Retinal pigment epithelial cell (primary cell): ENCODE data around the gene SLC25A13.
A peak's percentile ranks its signal among the peaks of the same experiment; 100 is the strongest.

Experiments
- DNase-seq: peaks from one replicate; pipeline ENCODE4 v3.0.0-alpha.2; 2010; ENCODE audit warnings: low read depth
- H3K4me3 ChIP-seq: 2 replicates; pipeline ENCODE4 v1.5.1; 2011; ENCODE audit warnings: mild to moderate bottlenecking, low read length, control low read depth, moderate library complexity
- CTCF ChIP-seq: conservative IDR thresholded peaks from 2 replicates; pipeline ENCODE4 v1.5.1; 2011; ENCODE audit warnings: low read depth, low read length, control low read depth, inconsistent platforms

The SLC25A13 gene

GRCh38 chr7:96233084-96233483 is 88.8 kb downstream of the SLC25A13 start:
- no peak overlapping the region for H3K4me3 ChIP-seq
- no peak for DNase-seq
- no peak for TF ChIP-seq CTCF

GRCh38 chr7:96228760-96229159 is 93.1 kb downstream of the SLC25A13 start:
- no peak for TF ChIP-seq CTCF
- no peak for DNase-seq
- H3K4me3 ChIP-seq, result no peak overlapping the region

- no peak for TF ChIP-seq CTCF
- no peak overlapping the region for H3K4me3 ChIP-seq
- no peak for DNase-seq
These were observed 96.6 kb downstream of the SLC25A13 start for GRCh38 chr7:96225251-96225650.

GRCh38 chr7:96224685-96225084 is 97.2 kb downstream of the SLC25A13 start:
- DNase-seq, result no peak
- peak; percentile 34 for TF ChIP-seq CTCF
- no peak overlapping the region for H3K4me3 ChIP-seq

GRCh38 chr7:96224073-96224472 is 97.8 kb downstream of the SLC25A13 start:
- TF ChIP-seq CTCF, result no peak
- no peak for DNase-seq
- no peak overlapping the region for H3K4me3 ChIP-seq

- DNase-seq, result no peak
- no peak overlapping the region for H3K4me3 ChIP-seq
- TF ChIP-seq CTCF, result no peak
These were observed 100.0 kb downstream of the SLC25A13 start for GRCh38 chr7:96221888-96222287.

- peak; percentile 9 for DNase-seq
- no peak for TF ChIP-seq CTCF
- H3K4me3 ChIP-seq, result no peak overlapping the region
These were observed 102.3 kb downstream of the SLC25A13 start for GRCh38 chr7:96219378-96220130.
